Activated T-cell treated with anti-CD3 and anti-CD28 coated beads for 24 hours (primary cell): ENCODE results near the gene TTC7B.

Experiments used
- DNase-seq: peaks from one replicate; pipeline ENCODE4 v3.0.0-alpha.2; 2020; ENCODE audit warnings: low read depth

Gene TTC7B

GRCh38 chr14:90805662-90806540, 10.3 kb downstream of the TTC7B start:
- no peak for DNase-seq

GRCh38 chr14:90805084-90805391, 11.2 kb downstream of the TTC7B start:
- no peak for DNase-seq

- no peak for DNase-seq
Measured at GRCh38 chr14:90804292-90805083, 11.7 kb downstream of the TTC7B start.

- DNase-seq, result no peak
Measured at GRCh38 chr14:90803249-90803648, 13.0 kb downstream of the TTC7B start.

- no peak for DNase-seq
Measured at GRCh38 chr14:90799420-90799819, 16.8 kb downstream of the TTC7B start.

GRCh38 chr14:90797919-90798318, 18.3 kb downstream of the TTC7B start:
- no peak for DNase-seq

GRCh38 chr14:90797451-90797850, 18.8 kb downstream of the TTC7B start:
- DNase-seq, result no peak

GRCh38 chr14:90796329-90796728, 19.9 kb downstream of the TTC7B start:
- DNase-seq, result no peak

GRCh38 chr14:90795744-90796143, 20.5 kb downstream of the TTC7B start:
- DNase-seq, result no peak

- DNase-seq, result no peak
Measured at GRCh38 chr14:90791486-90791885, 24.7 kb downstream of the TTC7B start.

- DNase-seq, result no peak
Measured at GRCh38 chr14:90788031-90788430, 28.2 kb downstream of the TTC7B start.

GRCh38 chr14:90785876-90786450, 30.3 kb downstream of the TTC7B start:
- DNase-seq, result no peak

- no peak for DNase-seq
Measured at GRCh38 chr14:90785471-90785870, 30.8 kb downstream of the TTC7B start.

- no peak for DNase-seq
Measured at GRCh38 chr14:90784621-90785270, 31.5 kb downstream of the TTC7B start.

GRCh38 chr14:90783344-90783743, 32.9 kb downstream of the TTC7B start:
- DNase-seq, result no peak

GRCh38 chr14:90782892-90783291, 33.3 kb downstream of the TTC7B start:
- no peak for DNase-seq

GRCh38 chr14:90781876-90782275, 34.4 kb downstream of the TTC7B start:
- DNase-seq, result no peak

GRCh38 chr14:90781344-90781761, 34.9 kb downstream of the TTC7B start:
- no peak for DNase-seq

- DNase-seq, result no peak
Measured at GRCh38 chr14:90780519-90780918, 35.7 kb downstream of the TTC7B start.

- no peak for DNase-seq
Measured at GRCh38 chr14:90778571-90779255, 37.5 kb downstream of the TTC7B start.

- no peak for DNase-seq
Measured at GRCh38 chr14:90777830-90778485, 38.3 kb downstream of the TTC7B start.
